ENCODE measurements around the gene FOXO4.
A peak's percentile ranks its signal among the peaks of the same experiment; 100 is the strongest.
"Not testable (repeated sequence)": the region's sequence is repeated elsewhere in the genome, so short reads cannot be mapped to it uniquely, and the experiment has no call there.

The FOXO4 gene

GRCh38 chrX:71095555-71095980, at the start of gene FOXO4:
Gene FOXO4, plus strand, starts transcription at chrX:71095851. Its CDS starts 678 bp downstream, at chrX:71096529.
- Histone ChIP-seq H3K27me3 (ENCODE audit: insufficient read depth, low read length) (no peaks in the 10 kb centered on the region), H3K4me3 (ENCODE audit: low read depth, low read length) (peak within 1 kb of the TSS; percentile 89), H3K79me2 (ENCODE audit: control insufficient read depth, insufficient read depth, low read length, unreplicated experiment) (no peaks in the 10 kb centered on the region), H2AFZ (ENCODE audit: low read length, unreplicated experiment) (peak within 1 kb of the TSS; percentile 93), H3K36me3 (ENCODE audit: insufficient read depth, low read length) (no peaks in the 10 kb centered on the region), H3K27ac (ENCODE audit: low read depth, low read length) (no peak within 1 kb of the TSS), H3K4me1 (ENCODE audit: control insufficient read depth, insufficient read depth, low read length, unreplicated experiment) (no peaks in the 10 kb centered on the region)

- H3K27ac ChIP-seq (ENCODE audit: low read depth, low read length); H3K4me3 ChIP-seq (ENCODE audit: low read depth, low read length); H2AFZ ChIP-seq (ENCODE audit: low read length, unreplicated experiment); H3K27me3 ChIP-seq (ENCODE audit: insufficient read depth, low read length); H3K79me2 ChIP-seq (ENCODE audit: control insufficient read depth, insufficient read depth, low read length, unreplicated experiment); H3K36me3 ChIP-seq (ENCODE audit: insufficient read depth, low read length); H3K4me1 ChIP-seq (ENCODE audit: control insufficient read depth, insufficient read depth, low read length, unreplicated experiment): not testable (repeated sequence)
Measured at GRCh38 chrX:71047891-71048290, 47.8 kb upstream of the FOXO4 start.

GRCh38 chrX:71052721-71053120, 42.9 kb upstream of the FOXO4 start:
- Histone ChIP-seq H3K4me1 (ENCODE audit: control insufficient read depth, insufficient read depth, low read length, unreplicated experiment) (peaks cover 14% of the 10 kb centered on the region), H3K79me2 (ENCODE audit: control insufficient read depth, insufficient read depth, low read length, unreplicated experiment) (no peaks in the 10 kb centered on the region), H3K27ac (ENCODE audit: low read depth, low read length) (no peak overlapping the region), H3K36me3 (ENCODE audit: insufficient read depth, low read length) (no peaks in the 10 kb centered on the region), H3K27me3 (ENCODE audit: insufficient read depth, low read length) (no peaks in the 10 kb centered on the region), H2AFZ (ENCODE audit: low read length, unreplicated experiment) (no peak overlapping the region), H3K4me3 (ENCODE audit: low read depth, low read length) (no peak overlapping the region)

- no peak overlapping the region for H2AFZ ChIP-seq (ENCODE audit: low read length, unreplicated experiment)
- H3K36me3 ChIP-seq (ENCODE audit: insufficient read depth, low read length), result no peaks in the 10 kb centered on the region
- H3K4me3 ChIP-seq (ENCODE audit: low read depth, low read length), result no peak overlapping the region
- H3K27me3 ChIP-seq (ENCODE audit: insufficient read depth, low read length), result no peaks in the 10 kb centered on the region
- H3K27ac ChIP-seq (ENCODE audit: low read depth, low read length), result no peak overlapping the region
- H3K79me2 ChIP-seq (ENCODE audit: control insufficient read depth, insufficient read depth, low read length, unreplicated experiment), result no peaks in the 10 kb centered on the region
- H3K4me1 ChIP-seq (ENCODE audit: control insufficient read depth, insufficient read depth, low read length, unreplicated experiment), result peaks cover 14% of the 10 kb centered on the region
Measured at GRCh38 chrX:71053217-71053621, 42.4 kb upstream of the FOXO4 start.

GRCh38 chrX:71056867-71057266, 38.8 kb upstream of the FOXO4 start:
- no peaks in the 10 kb centered on the region for H3K79me2 ChIP-seq (ENCODE audit: control insufficient read depth, insufficient read depth, low read length, unreplicated experiment)
- H3K4me3 ChIP-seq (ENCODE audit: low read depth, low read length), result no peak overlapping the region
- H3K27me3 ChIP-seq (ENCODE audit: insufficient read depth, low read length), result no peaks in the 10 kb centered on the region
- H3K27ac ChIP-seq (ENCODE audit: low read depth, low read length), result peak overlapping the region; percentile 85
- H3K36me3 ChIP-seq (ENCODE audit: insufficient read depth, low read length), result 0 out of 2 replicates have a peak, but pooled peaks cover 3% of the 10 kb centered on the region
- no peak overlapping the region for H2AFZ ChIP-seq (ENCODE audit: low read length, unreplicated experiment)
- peaks cover 14% of the 10 kb centered on the region for H3K4me1 ChIP-seq (ENCODE audit: control insufficient read depth, insufficient read depth, low read length, unreplicated experiment)

- Histone ChIP-seq H3K27me3 (ENCODE audit: insufficient read depth, low read length) (no peaks in the 10 kb centered on the region), H2AFZ (ENCODE audit: low read length, unreplicated experiment) (no peak overlapping the region), H3K4me3 (ENCODE audit: low read depth, low read length) (no peak overlapping the region), H3K36me3 (ENCODE audit: insufficient read depth, low read length) (0 out of 2 replicates have a peak, but pooled peaks cover 3% of the 10 kb centered on the region), H3K27ac (ENCODE audit: low read depth, low read length) (no peak overlapping the region; the same call in 1 of the 2 replicates), H3K4me1 (ENCODE audit: control insufficient read depth, insufficient read depth, low read length, unreplicated experiment) (peaks cover 14% of the 10 kb centered on the region), H3K79me2 (ENCODE audit: control insufficient read depth, insufficient read depth, low read length, unreplicated experiment) (no peaks in the 10 kb centered on the region)
Measured at GRCh38 chrX:71057848-71058530, 37.7 kb upstream of the FOXO4 start.

- H3K36me3 ChIP-seq (ENCODE audit: insufficient read depth, low read length), result 0 out of 2 replicates have a peak, but pooled peaks cover 3% of the 10 kb centered on the region
Measured at GRCh38 chrX:71060127-71060526, 35.5 kb upstream of the FOXO4 start.

GRCh38 chrX:71067089-71067488, 28.6 kb upstream of the FOXO4 start:
- Histone ChIP-seq H3K4me1 (ENCODE audit: control insufficient read depth, insufficient read depth, low read length, unreplicated experiment) (peaks cover 5% of the 10 kb centered on the region), H3K27me3 (ENCODE audit: insufficient read depth, low read length) (no peaks in the 10 kb centered on the region), H2AFZ (ENCODE audit: low read length, unreplicated experiment) (no peak overlapping the region), H3K36me3 (ENCODE audit: insufficient read depth, low read length) (no peaks in the 10 kb centered on the region), H3K27ac (ENCODE audit: low read depth, low read length) (peak overlapping the region; percentile 80), H3K79me2 (ENCODE audit: control insufficient read depth, insufficient read depth, low read length, unreplicated experiment) (peaks cover 30% of the 10 kb centered on the region), H3K4me3 (ENCODE audit: low read depth, low read length) (peak overlapping the region; percentile 96)

More at GRCh38 chrX:71060127-71060526, 35.5 kb upstream of the FOXO4 start:
- Histone ChIP-seq H3K4me1 (ENCODE audit: control insufficient read depth, insufficient read depth, low read length, unreplicated experiment) (peaks cover 14% of the 10 kb centered on the region), H3K4me3 (ENCODE audit: low read depth, low read length) (no peak overlapping the region), H3K27ac (ENCODE audit: low read depth, low read length) (no peak overlapping the region), H3K79me2 (ENCODE audit: control insufficient read depth, insufficient read depth, low read length, unreplicated experiment) (peaks cover 9% of the 10 kb centered on the region), H3K27me3 (ENCODE audit: insufficient read depth, low read length) (no peaks in the 10 kb centered on the region), H2AFZ (ENCODE audit: low read length, unreplicated experiment) (no peak overlapping the region)

- peaks cover 5% of the 10 kb centered on the region for H3K4me1 ChIP-seq (ENCODE audit: control insufficient read depth, insufficient read depth, low read length, unreplicated experiment)
- H3K4me3 ChIP-seq (ENCODE audit: low read depth, low read length), result peak overlapping the region; percentile 96
- no peaks in the 10 kb centered on the region for H3K36me3 ChIP-seq (ENCODE audit: insufficient read depth, low read length)
- no peaks in the 10 kb centered on the region for H3K27me3 ChIP-seq (ENCODE audit: insufficient read depth, low read length)
- H3K27ac ChIP-seq (ENCODE audit: low read depth, low read length), result peak overlapping the region; percentile 80
- H2AFZ ChIP-seq (ENCODE audit: low read length, unreplicated experiment), result peak overlapping the region; percentile 30
- H3K79me2 ChIP-seq (ENCODE audit: control insufficient read depth, insufficient read depth, low read length, unreplicated experiment), result peaks cover 30% of the 10 kb centered on the region
Measured at GRCh38 chrX:71067712-71068043, 28.0 kb upstream of the FOXO4 start.

- H2AFZ ChIP-seq (ENCODE audit: low read length, unreplicated experiment), result peak within 1 kb of the TSS; percentile 96
- H3K27me3 ChIP-seq (ENCODE audit: insufficient read depth, low read length), result no peaks in the 10 kb centered on the region
- H3K27ac ChIP-seq (ENCODE audit: low read depth, low read length), result peak within 1 kb of the TSS; percentile 80
- H3K4me3 ChIP-seq (ENCODE audit: low read depth, low read length), result peak within 1 kb of the TSS; percentile 96
- H3K79me2 ChIP-seq (ENCODE audit: control insufficient read depth, insufficient read depth, low read length, unreplicated experiment), result peaks cover 30% of the 10 kb centered on the region
- H3K4me1 ChIP-seq (ENCODE audit: control insufficient read depth, insufficient read depth, low read length, unreplicated experiment), result peaks cover 5% of the 10 kb centered on the region
- H3K36me3 ChIP-seq (ENCODE audit: insufficient read depth, low read length), result no peaks in the 10 kb centered on the region
Measured at GRCh38 chrX:71068044-71068918, 27.4 kb upstream of the FOXO4 start, which contains the start of gene SNX12. Gene SNX12, minus strand, starts transcription at chrX:71068334. Its CDS starts 28 bp downstream, at chrX:71068306.
